GM08714 (cell line): Measurements from ENCODE around the gene RALGAPA2.
"Not testable (repeated sequence)": the region's sequence is repeated elsewhere in the genome, so short reads cannot be mapped to it uniquely, and the experiment has no call there.

ENCODE experiments used
- H3K4me3 ChIP-seq: fragments of 200-500 bp; sonication (Bioruptor generic); 2 replicates; pipeline ENCODE4 v1.5.1; 2014; ENCODE audit warnings: mild to moderate bottlenecking, low read length, inconsistent platforms
- ZNF274 ChIP-seq: IDR thresholded peaks from 2 replicates; pipeline ENCODE4 v1.6.1; 2012; ENCODE audit warnings: mild to moderate bottlenecking, low read depth, low read length

Gene RALGAPA2

GRCh38 chr20:20549267-20549612 lies 163.2 kb downstream of the RALGAPA2 start:
- no peak for TF ChIP-seq ZNF274
- H3K4me3 ChIP-seq, result no peak overlapping the region

- no peak overlapping the region for H3K4me3 ChIP-seq
- no peak for TF ChIP-seq ZNF274
These were observed 163.7 kb downstream of the RALGAPA2 start for GRCh38 chr20:20548527-20549266.

- no peak for TF ChIP-seq ZNF274
These were observed 164.6 kb downstream of the RALGAPA2 start for GRCh38 chr20:20547876-20548266.

GRCh38 chr20:20547221-20547875 lies 165.1 kb downstream of the RALGAPA2 start:
- no peak for TF ChIP-seq ZNF274
- H3K4me3 ChIP-seq, result no peak overlapping the region

More at GRCh38 chr20:20547876-20548266, 164.6 kb downstream of the RALGAPA2 start:
- no peak overlapping the region for H3K4me3 ChIP-seq

- no peak overlapping the region for H3K4me3 ChIP-seq
- no peak for TF ChIP-seq ZNF274
These were observed 166.0 kb downstream of the RALGAPA2 start for GRCh38 chr20:20546402-20546801.

- H3K4me3 ChIP-seq, result not testable (repeated sequence)
These were observed 169.1 kb downstream of the RALGAPA2 start for GRCh38 chr20:20543348-20543747.

GRCh38 chr20:20536240-20536933 lies 176.1 kb downstream of the RALGAPA2 start:
- no peak for TF ChIP-seq ZNF274
- H3K4me3 ChIP-seq, result no peak overlapping the region

GRCh38 chr20:20535051-20535450 lies 177.4 kb downstream of the RALGAPA2 start:
- TF ChIP-seq ZNF274, result no peak
- no peak overlapping the region for H3K4me3 ChIP-seq

- H3K4me3 ChIP-seq, result no peak overlapping the region
- TF ChIP-seq ZNF274, result no peak
These were observed 181.2 kb downstream of the RALGAPA2 start for GRCh38 chr20:20531283-20531682.

- H3K4me3 ChIP-seq, result no peak overlapping the region
- TF ChIP-seq ZNF274, result no peak
These were observed 181.9 kb downstream of the RALGAPA2 start for GRCh38 chr20:20530428-20531151.

- TF ChIP-seq ZNF274, result no peak
- H3K4me3 ChIP-seq, result no peak overlapping the region
These were observed 182.8 kb downstream of the RALGAPA2 start for GRCh38 chr20:20529597-20529996.

GRCh38 chr20:20528861-20529260 lies 183.6 kb downstream of the RALGAPA2 start:
- TF ChIP-seq ZNF274, result no peak
- H3K4me3 ChIP-seq, result no peak overlapping the region

GRCh38 chr20:20527661-20528060 lies 184.8 kb downstream of the RALGAPA2 start:
- H3K4me3 ChIP-seq, result no peak overlapping the region
- no peak for TF ChIP-seq ZNF274

GRCh38 chr20:20525756-20526155 lies 186.7 kb downstream of the RALGAPA2 start:
- H3K4me3 ChIP-seq, result no peak overlapping the region
- TF ChIP-seq ZNF274, result no peak

- no peak for TF ChIP-seq ZNF274
- no peak overlapping the region for H3K4me3 ChIP-seq
These were observed 187.2 kb downstream of the RALGAPA2 start for GRCh38 chr20:20525214-20525613.
